K562 (cell line): ENCODE measurements around the gene EML1. TPM values are rescaled to one million over a fixed set of nuclear protein-coding genes. Genes with fewer than 3 reads are reported as not detected.

ENCODE experiments used
- ATAC-seq: fragments of 200-7000 bp; cut with Tn5 transposase; 3 replicates; pipeline ENCODE4 v1.9.1; 2020; ENCODE audit warnings: moderate library complexity
- Bru-seq: library from RNA; stranded (reverse); fragments of 400-500 nt; gene quantifications from one replicate; lab custom pipeline; 2021; lab: Mats Ljungman, UMichigan
- BruChase-seq, 2 experiments: library from RNA; stranded (reverse); fragments of 400-500 nt; gene quantifications; one replicate each; lab custom pipeline; 2021; lab: Mats Ljungman, UMichigan
- BruUV-seq: library from RNA; stranded (reverse); fragments of 400-500 nt; replicated peaks from 2 replicates; lab custom pipeline; 2021; lab: Mats Ljungman, UMichigan
- CTCF ChIA-PET: fragments of 300-600 bp; formaldehyde crosslinking; extraction: SDS; loops from one replicate; lab custom pipeline; 2021; ENCODE audit warnings: low intra/inter-chr PET ratio; lab: Yijun Ruan, JAX
- POLR2A ChIA-PET: fragments of 300-600, 350-650 bp; sonication (Branson Sonifier 250); formaldehyde crosslinking; extraction: SDS; loops from one replicate; lab custom pipeline; 2021; ENCODE audit warnings: antibody characterized with exemption, inconsistent platforms; lab: Yijun Ruan, JAX
- DNase-seq, 4 experiments: peaks; one replicate each; pipeline versions ENCODE4 v3.0.0 to v3.0.0-alpha.2; 2011 to 2018; ENCODE audit warnings: low spot score in 3 of 4, mixed read lengths in 3 of 4; ENCODE audit errors: extremely low read depth in 1 of 4
- FAIRE-seq: peaks from 2 replicates; lab custom pipeline; 2011; peaks lifted over from hg19 to GRCh38; lab: Jason Lieb, UNC
- H2AFZ ChIP-seq: 2 replicates; pipeline ENCODE4 v1.6.0; 2011; ENCODE audit warnings: low read depth, low read length, control low read depth, inconsistent platforms
- H3K27ac ChIP-seq: fragments of 200-600 bp; 3 replicates; pipeline ENCODE4 v1.8.0; 2011; ENCODE audit warnings: low read depth, mild to moderate bottlenecking, control low read depth, inconsistent platforms, low read length, moderate library complexity, mixed read lengths; ENCODE audit errors: extremely low read depth
- H3K27me3 ChIP-seq, 2 experiments: fragments of 300-600 bp in 1 of 2; 2 replicates in 1 of 2; 3 replicates in 1 of 2; pipeline versions ENCODE4 v1.6.0 to v1.8.0; 2011; ENCODE audit warnings: inconsistent platforms in 2 of 2, low read length in 2 of 2, mild to moderate bottlenecking in 1 of 2, mixed read lengths in 1 of 2, moderate library complexity in 1 of 2; ENCODE audit not compliant: control insufficient read depth in 2 of 2, insufficient read depth in 2 of 2
- H3K36me3 ChIP-seq: fragments of 300-600 bp; 3 replicates; pipeline ENCODE4 v1.8.0; 2011; ENCODE audit warnings: mild to moderate bottlenecking, low read length, inconsistent platforms; ENCODE audit not compliant: control insufficient read depth, insufficient read depth
- H3K4me1 ChIP-seq, 2 experiments: fragments of 200-600 bp in 1 of 2; replicated peaks in 1 of 2; 2 replicates in 1 of 2; 3 replicates in 1 of 2; pipeline versions ENCODE4 v1.5.1 to v1.8.0; 2011; ENCODE audit warnings: inconsistent platforms in 2 of 2, low read length in 2 of 2, mild to moderate bottlenecking in 1 of 2, mixed read lengths in 1 of 2, moderate library complexity in 1 of 2; ENCODE audit not compliant: control insufficient read depth in 2 of 2, insufficient read depth in 2 of 2
- H3K4me2 ChIP-seq: 2 replicates; pipeline ENCODE4 v1.6.1; 2011; ENCODE audit warnings: low read length, control low read depth, inconsistent platforms, mixed read lengths; ENCODE audit not compliant: insufficient read depth
- H3K4me3 ChIP-seq: fragments of 200-600 bp; sonication (generic), shearing (Covaris generic); 2 replicates; pipeline ENCODE4 v1.5.1; 2016; ENCODE audit warnings: control low read depth, inconsistent platforms
- H3K79me2 ChIP-seq: fragments of 200-600 bp; 3 replicates; pipeline ENCODE4 v1.8.0; 2011; ENCODE audit warnings: low read length, inconsistent platforms; ENCODE audit not compliant: control insufficient read depth, insufficient read depth
- H3K9ac ChIP-seq, 2 experiments: 2 replicates each; pipeline versions ENCODE4 v1.6.0 to v1.6.1; 2011; ENCODE audit warnings: low read depth in 2 of 2, low read length in 2 of 2, control low read depth in 1 of 2, inconsistent platforms in 1 of 2, mild to moderate bottlenecking in 1 of 2, mixed read lengths in 1 of 2; ENCODE audit not compliant: insufficient read depth in 1 of 2
- H3K9me1 ChIP-seq: one replicate; pipeline ENCODE4 v1.6.0; 2011; ENCODE audit warnings: inconsistent platforms, mild to moderate bottlenecking, low read length, moderate library complexity; ENCODE audit not compliant: control insufficient read depth, insufficient read depth
- H3K9me3 ChIP-seq: replicated peaks from 2 replicates; pipeline ENCODE4 v1.5.1; 2011; ENCODE audit warnings: low read depth, low read length, inconsistent platforms; ENCODE audit not compliant: control insufficient read depth, insufficient read depth
- H4K20me1 ChIP-seq: replicated peaks from 2 replicates; pipeline ENCODE4 v1.6.1; 2011; ENCODE audit warnings: low read length, inconsistent platforms, mixed read lengths; ENCODE audit not compliant: control insufficient read depth, insufficient read depth
- PPARD ChIP-seq: fragments of 250-450 bp; sonication (Bioruptor Pico); IDR thresholded peaks from 2 replicates; pipeline ENCODE4 v1.8.0; 2022; ENCODE audit warnings: inconsistent platforms, mild to moderate bottlenecking, moderate library complexity
- WGBS: fragments of 100-300 bp; shearing (Covaris generic); methylation state at CpG from one replicate; pipeline ENCODE4 v1.1.6; 2016; ENCODE audit warnings: low coverage, mixed read lengths; ENCODE audit not compliant: insufficient coverage; ENCODE audit errors: missing lambda C conversion rate; 5-methylcytosine and 5-hydroxymethylcytosine counted together
- in situ Hi-C: fragments of 300-500 bp; cut with MboI; formaldehyde crosslinking; loops from 4 replicates; pipeline ENCODE4 v1.15.0; 2018; ENCODE audit warnings: inconsistent platforms, mixed read lengths
- intact Hi-C: fragments of 100-400 bp; cut with micrococcal nuclease; formaldehyde crosslinking; loops from 2 replicates; pipeline ENCODE4 v1.14.2; 2022
- long read RNA-seq, 3 experiments: library from polyadenylated mRNA in 2 of 3; library from RNA in 1 of 3; unstranded in 2 of 3; stranded (forward) in 1 of 3; transcript quantifications; one replicate each; pipeline ENCODE4 v2.0.0, GENCODE V29; 2019 to 2022
- polyA minus RNA-seq, 3 experiments: library from RNA; depleted of rRNA, polyadenylated mRNA; stranded (reverse); fragments of >200 nt; gene quantifications; 2 replicates each; pipeline ENCODE4 v1.2.3, GENCODE V29; 2011
- polyA plus RNA-seq, 8 experiments: library from polyadenylated mRNA; depleted of rRNA in 4 of 8; stranded (reverse) in 5 of 8; unstranded in 3 of 8; fragments of >200 nt; fragmentation: Nextera tagmentation in 2 of 8; fragmentation: Illumina TruSeq in 1 of 8; extraction: Ambion mirVana in 2 of 8; extraction: Trizol in 1 of 8; gene quantifications; 2 replicates each; pipeline versions ENCODE4 v1.2.1 to v1.2.3, GENCODE V29; 2011 to 2014; ENCODE audit warnings: inconsistent platforms in 1 of 8, missing spikeins in 1 of 8
- total RNA-seq, 7 experiments: library from RNA; depleted of rRNA in 6 of 7; stranded (reverse); fragments of >200 nt in 6 of 7; fragmentation: Illumina TruSeq in 2 of 7; extraction: Trizol in 2 of 7; gene quantifications; 2 replicates each; pipeline versions ENCODE4 v1.2.1 to v1.2.3, GENCODE V29; 2011 to 2021; ENCODE audit warnings: low replicate concordance in 1 of 7
- TF ChIP-seq, protein P1 (sequence below), 2 experiments: IDR thresholded peaks; 2 replicates each; pipeline ENCODE4 v1.6.1; 2011; ENCODE audit warnings: borderline replicate concordance in 1 of 2, control low read depth in 1 of 2, low read depth in 1 of 2, low read length in 1 of 2, mild to moderate bottlenecking in 1 of 2, mixed read lengths in 1 of 2, moderate library complexity in 1 of 2; ENCODE audit not compliant: insufficient read depth in 1 of 2, insufficient read length in 1 of 2, poor library complexity in 1 of 2, severe bottlenecking in 1 of 2; ENCODE audit errors: extremely low read depth in 1 of 2
- TF ChIP-seq, protein P2 (sequence below): sonication (generic); formaldehyde crosslinking; IDR thresholded peaks from 2 replicates; pipeline ENCODE4 v1.8.0; 2023; ENCODE audit warnings: missing genetic modification reagents, mild to moderate bottlenecking, borderline replicate concordance

EML1 gene, protein sequence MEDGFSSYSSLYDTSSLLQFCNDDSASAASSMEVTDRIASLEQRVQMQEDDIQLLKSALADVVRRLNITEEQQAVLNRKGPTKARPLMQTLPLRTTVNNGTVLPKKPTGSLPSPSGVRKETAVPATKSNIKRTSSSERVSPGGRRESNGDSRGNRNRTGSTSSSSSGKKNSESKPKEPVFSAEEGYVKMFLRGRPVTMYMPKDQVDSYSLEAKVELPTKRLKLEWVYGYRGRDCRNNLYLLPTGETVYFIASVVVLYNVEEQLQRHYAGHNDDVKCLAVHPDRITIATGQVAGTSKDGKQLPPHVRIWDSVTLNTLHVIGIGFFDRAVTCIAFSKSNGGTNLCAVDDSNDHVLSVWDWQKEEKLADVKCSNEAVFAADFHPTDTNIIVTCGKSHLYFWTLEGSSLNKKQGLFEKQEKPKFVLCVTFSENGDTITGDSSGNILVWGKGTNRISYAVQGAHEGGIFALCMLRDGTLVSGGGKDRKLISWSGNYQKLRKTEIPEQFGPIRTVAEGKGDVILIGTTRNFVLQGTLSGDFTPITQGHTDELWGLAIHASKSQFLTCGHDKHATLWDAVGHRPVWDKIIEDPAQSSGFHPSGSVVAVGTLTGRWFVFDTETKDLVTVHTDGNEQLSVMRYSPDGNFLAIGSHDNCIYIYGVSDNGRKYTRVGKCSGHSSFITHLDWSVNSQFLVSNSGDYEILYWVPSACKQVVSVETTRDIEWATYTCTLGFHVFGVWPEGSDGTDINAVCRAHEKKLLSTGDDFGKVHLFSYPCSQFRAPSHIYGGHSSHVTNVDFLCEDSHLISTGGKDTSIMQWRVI
- 0.35 and 0.67 TPM in 2 replicates for total RNA-seq (2011; cell fraction: chromatin; rRNA removed; ENCODE audit: low replicate concordance)
- total RNA-seq (2011; cell fraction: nucleolus; rRNA removed) = 0.66 TPM in 1 of 2 replicates, not detected in the other
- total RNA-seq (2011; cell fraction: nucleoplasm; rRNA removed) = 0.31 and 0.73 TPM in 2 replicates
- total RNA-seq (2014; rRNA removed) (0.12 TPM in 1 of 2 replicates, not detected in the other), total RNA-seq (2014; rRNA removed; fragmentation: Illumina TruSeq; extraction: Trizol) (0.13 and 0.29 TPM in 2 replicates), total RNA-seq (2015; rRNA removed; fragmentation: Illumina TruSeq; extraction: Trizol) (0.11 and 0.14 TPM in 2 replicates), total RNA-seq (2021) (0.25 and 0.35 TPM in 2 replicates), polyA plus RNA-seq (2011; rRNA removed) (0.07 and 0.16 TPM in 2 replicates), polyA plus RNA-seq (2014; fragmentation: Illumina TruSeq; extraction: Trizol) (0.06 and 0.07 TPM in 2 replicates), polyA plus RNA-seq (2014; fragmentation: Nextera tagmentation; extraction: Ambion mirVana) (under 1 TPM in 1 of 2 experiments, not detected in 1; 0.01 TPM), polyA plus RNA-seq (2014; rRNA removed) (0.03 and 0.77 TPM in 2 replicates), polyA minus RNA-seq (2011; rRNA and poly(A)+ RNA removed) (1.0 TPM in 1 of 2 replicates, not detected in the other), Bru-seq, nascent RNA (percentile 14 among the genes with signal in this experiment), BruChase-seq, experiment 1, labeled RNA remaining after a 2-hour chase (percentile 14 among the genes with signal in this experiment), BruChase-seq, experiment 2, labeled RNA remaining after a 6-hour chase (percentile 13 among the genes with signal in this experiment)
- polyA plus RNA-seq (2011; cell fraction: cytosol; rRNA removed) = 0.01 and 0.38 TPM in 2 replicates
- 0.34 TPM in 2 replicates for polyA plus RNA-seq (2011; cell fraction: nucleus; rRNA removed)
- 0.05 and 0.39 TPM in 2 replicates for polyA plus RNA-seq (2012)
- 1.8 TPM in 1 of 2 replicates, not detected in the other for polyA minus RNA-seq (2011; cell fraction: cytosol; rRNA and poly(A)+ RNA removed)
- 0.56 and 0.94 TPM in 2 replicates for polyA minus RNA-seq (2011; cell fraction: nucleus; rRNA and poly(A)+ RNA removed)
- long read RNA-seq, experiment 1, partial matches to known transcripts = 0 of 1 reads
- long read RNA-seq, experiment 1, other reads (novel, unspliced or antisense) = 1 of 1 reads
- long read RNA-seq, experiment 2 = 0 reads
- long read RNA-seq, experiment 3 = 0 reads

DNA sequence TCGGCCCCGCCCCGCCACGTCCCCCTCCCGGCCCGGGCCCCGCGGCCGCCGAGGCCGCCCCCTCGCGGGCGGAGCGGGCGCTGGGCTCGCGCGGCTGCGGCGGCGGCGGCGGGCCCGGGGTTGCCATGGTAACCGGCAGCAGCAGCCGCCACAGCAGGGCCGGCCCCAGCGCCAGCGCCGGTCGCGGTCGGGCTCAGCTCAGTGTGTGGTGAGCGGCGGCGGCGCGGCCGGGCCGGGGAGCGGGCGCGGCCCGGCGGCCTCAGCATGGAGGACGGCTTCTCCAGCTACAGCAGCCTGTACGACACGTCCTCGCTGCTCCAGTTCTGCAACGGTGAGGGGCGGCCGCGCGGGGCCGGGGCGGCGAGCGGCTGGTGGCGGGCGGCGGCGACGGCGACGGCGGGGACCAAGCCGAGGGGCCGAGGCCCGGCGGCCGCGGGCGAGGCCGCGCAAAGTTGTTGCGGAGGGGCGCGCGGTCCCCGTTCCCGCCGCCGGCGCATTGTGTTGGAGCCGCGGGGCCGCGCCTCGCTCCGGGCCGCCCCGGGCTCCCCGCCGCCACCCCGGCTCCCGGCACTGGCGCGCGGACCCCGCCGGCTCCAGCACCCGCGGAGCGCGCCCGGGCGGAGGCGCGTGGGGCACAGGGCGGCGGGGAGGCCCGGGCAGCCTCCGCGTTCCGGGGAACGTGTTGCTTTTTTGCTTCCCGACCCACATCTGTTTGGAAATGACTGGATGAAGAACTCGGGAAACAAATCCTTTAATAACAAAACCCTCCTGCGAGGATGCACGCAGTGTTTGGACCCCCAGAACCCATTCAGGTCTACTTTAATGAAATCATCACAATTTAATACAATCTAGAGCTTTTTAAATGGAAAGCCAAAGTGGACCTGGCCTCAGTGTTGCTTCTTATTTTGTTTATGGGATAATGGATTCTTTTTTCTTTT lies at the start of gene EML1:
TSS of gene EML1 (plus strand) at position 201 of the 938 bp plus-strand sequence. CDS start at position 265, 64 bp downstream.
- H3K4me1 ChIP-seq = peaks cover 0 to 14% of the 10 kb centered on the region in 2 experiments; a peak in 3 of 5 replicates
- no peaks in the 10 kb centered on the region for H3K36me3 ChIP-seq
- H3K9me1 ChIP-seq = no peaks in the 10 kb centered on the region
- H3K27me3 ChIP-seq = peaks cover 3 to 4% of the 10 kb centered on the region in 2 experiments; a peak in 2 of 5 replicates
- ChIA-PET CTCF (interaction anchor here (0.6 kb wide), 1 partner anchor 582 kb away, joined by 6 read pairs; a partner anchor contains a TSS), POLR2A (interaction anchor here (1.3 kb wide), 1 partner anchor 14 kb away, joined by 4 read pairs; no protein-coding TSS in a partner anchor)
- no peaks in the 10 kb centered on the region for H3K9me3 ChIP-seq
- no peak for FAIRE-seq
- peak within 1 kb of the TSS; percentile 78; the same call in 1 of the 2 replicates for H2AFZ ChIP-seq
- H3K4me3 ChIP-seq = peak within 1 kb of the TSS; percentile 28; the same call in 1 of the 2 replicates
- peak; percentile 73 to 95 (median 93) for DNase-seq
- in situ Hi-C loops = no loop called here
- BruUV-seq = no TSS peak
- peak; percentile 97 for ATAC-seq
- H3K4me2 ChIP-seq = no peak within 1 kb of the TSS; the same call in 1 of the 2 replicates
- no peaks in the 10 kb centered on the region for H4K20me1 ChIP-seq
- WGBS = 3% methylated on average over 18 of the region's 121 CpGs
- no peaks in the 10 kb centered on the region for H3K79me2 ChIP-seq
- no peak within 1 kb of the TSS for H3K27ac ChIP-seq
- intact Hi-C loops = loop anchor here (10.0 kb wide), 1 partner anchor 81 kb away; no protein-coding TSS in a partner anchor
- peak within 1 kb of the TSS in 1 of 2 experiments; percentile 74; a peak in 3 of 4 replicates for H3K9ac ChIP-seq
- no peak for TF ChIP-seq PPARD (CRISPR knock-in tag)
- TF ChIP-seq, protein P1, sequence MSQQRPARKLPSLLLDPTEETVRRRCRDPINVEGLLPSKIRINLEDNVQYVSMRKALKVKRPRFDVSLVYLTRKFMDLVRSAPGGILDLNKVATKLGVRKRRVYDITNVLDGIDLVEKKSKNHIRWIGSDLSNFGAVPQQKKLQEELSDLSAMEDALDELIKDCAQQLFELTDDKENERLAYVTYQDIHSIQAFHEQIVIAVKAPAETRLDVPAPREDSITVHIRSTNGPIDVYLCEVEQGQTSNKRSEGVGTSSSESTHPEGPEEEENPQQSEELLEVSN (IDR thresholded peaks at IDR 0.05; ENCODE audit: borderline replicate concordance in 1 of 2, extremely low read depth in 1 of 2, insufficient read depth in 1 of 2, insufficient read length in 1 of 2, low read depth in 1 of 2, low read length in 1 of 2, poor library complexity in 1 of 2, severe bottlenecking in 1 of 2) = peak in 1 of 2 experiments; percentile 42
- TF ChIP-seq, protein P2, sequence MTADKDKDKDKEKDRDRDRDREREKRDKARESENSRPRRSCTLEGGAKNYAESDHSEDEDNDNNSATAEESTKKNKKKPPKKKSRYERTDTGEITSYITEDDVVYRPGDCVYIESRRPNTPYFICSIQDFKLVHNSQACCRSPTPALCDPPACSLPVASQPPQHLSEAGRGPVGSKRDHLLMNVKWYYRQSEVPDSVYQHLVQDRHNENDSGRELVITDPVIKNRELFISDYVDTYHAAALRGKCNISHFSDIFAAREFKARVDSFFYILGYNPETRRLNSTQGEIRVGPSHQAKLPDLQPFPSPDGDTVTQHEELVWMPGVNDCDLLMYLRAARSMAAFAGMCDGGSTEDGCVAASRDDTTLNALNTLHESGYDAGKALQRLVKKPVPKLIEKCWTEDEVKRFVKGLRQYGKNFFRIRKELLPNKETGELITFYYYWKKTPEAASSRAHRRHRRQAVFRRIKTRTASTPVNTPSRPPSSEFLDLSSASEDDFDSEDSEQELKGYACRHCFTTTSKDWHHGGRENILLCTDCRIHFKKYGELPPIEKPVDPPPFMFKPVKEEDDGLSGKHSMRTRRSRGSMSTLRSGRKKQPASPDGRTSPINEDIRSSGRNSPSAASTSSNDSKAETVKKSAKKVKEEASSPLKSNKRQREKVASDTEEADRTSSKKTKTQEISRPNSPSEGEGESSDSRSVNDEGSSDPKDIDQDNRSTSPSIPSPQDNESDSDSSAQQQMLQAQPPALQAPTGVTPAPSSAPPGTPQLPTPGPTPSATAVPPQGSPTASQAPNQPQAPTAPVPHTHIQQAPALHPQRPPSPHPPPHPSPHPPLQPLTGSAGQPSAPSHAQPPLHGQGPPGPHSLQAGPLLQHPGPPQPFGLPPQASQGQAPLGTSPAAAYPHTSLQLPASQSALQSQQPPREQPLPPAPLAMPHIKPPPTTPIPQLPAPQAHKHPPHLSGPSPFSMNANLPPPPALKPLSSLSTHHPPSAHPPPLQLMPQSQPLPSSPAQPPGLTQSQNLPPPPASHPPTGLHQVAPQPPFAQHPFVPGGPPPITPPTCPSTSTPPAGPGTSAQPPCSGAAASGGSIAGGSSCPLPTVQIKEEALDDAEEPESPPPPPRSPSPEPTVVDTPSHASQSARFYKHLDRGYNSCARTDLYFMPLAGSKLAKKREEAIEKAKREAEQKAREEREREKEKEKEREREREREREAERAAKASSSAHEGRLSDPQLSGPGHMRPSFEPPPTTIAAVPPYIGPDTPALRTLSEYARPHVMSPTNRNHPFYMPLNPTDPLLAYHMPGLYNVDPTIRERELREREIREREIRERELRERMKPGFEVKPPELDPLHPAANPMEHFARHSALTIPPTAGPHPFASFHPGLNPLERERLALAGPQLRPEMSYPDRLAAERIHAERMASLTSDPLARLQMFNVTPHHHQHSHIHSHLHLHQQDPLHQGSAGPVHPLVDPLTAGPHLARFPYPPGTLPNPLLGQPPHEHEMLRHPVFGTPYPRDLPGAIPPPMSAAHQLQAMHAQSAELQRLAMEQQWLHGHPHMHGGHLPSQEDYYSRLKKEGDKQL (CRISPR knock-in tag) = no peak
